ENCODE measurements around the gene CREBBP. TPM values are rescaled to one million over a fixed set of nuclear protein-coding genes. Genes with fewer than 3 reads are reported as not detected.

The CREBBP gene
- total RNA-seq, 1 experiment from 2014 or later, result 79.1 TPM

DNA sequence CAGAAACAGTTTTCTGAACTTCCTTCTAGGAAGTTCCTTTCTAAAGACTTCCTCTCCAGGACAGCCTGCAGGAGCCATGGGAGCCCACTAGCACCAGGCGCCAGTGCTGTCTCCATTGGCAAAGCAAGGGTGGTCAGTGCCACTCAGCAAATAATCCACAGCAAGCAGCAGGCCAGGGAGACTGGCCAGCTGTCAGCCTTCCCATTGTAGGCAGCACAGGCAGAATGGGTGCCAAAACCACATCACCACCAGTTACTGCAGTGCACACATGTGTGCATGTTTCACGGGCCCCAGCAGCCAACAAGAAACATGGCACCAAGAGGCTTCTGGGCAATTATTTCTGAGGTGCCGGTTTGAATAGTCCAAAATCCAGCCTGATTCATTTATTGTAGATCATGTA is 199.3 kb downstream of the CREBBP start:
- Histone ChIP-seq H3K4me1 (ENCODE audit: insufficient read depth, low read length) (no peaks in the 10 kb centered on the region), H3K27me3 (ENCODE audit: insufficient read depth, low read length) (no peaks in the 10 kb centered on the region), H3K14ac (ENCODE audit: insufficient read depth, low read length) (no peak overlapping the region), H2BK120ac (ENCODE audit: low read depth, low read length, poor library complexity, severe bottlenecking) (no peak overlapping the region), H3T11ph (ENCODE audit: low read length) (no peak overlapping the region), H3K9me3 (ENCODE audit: control insufficient read depth, low read depth, low read length) (no peaks in the 10 kb centered on the region), H2AK5ac (ENCODE audit: insufficient read length, low read length) (no peak overlapping the region), H3K79me1 (ENCODE audit: insufficient read depth, low read depth, low read length, poor library complexity, severe bottlenecking) (no peaks in the 10 kb centered on the region), H3K23ac (ENCODE audit: insufficient read length, low read depth, low read length) (no peak overlapping the region), H3K9ac (ENCODE audit: extremely low read depth, insufficient read length, low read length) (no peak overlapping the region), H4K20me1 (ENCODE audit: control insufficient read depth, insufficient read depth, insufficient read length) (no peaks in the 10 kb centered on the region), H3K4me2 (ENCODE audit: insufficient read depth, insufficient read length, low read length) (no peak overlapping the region), H2BK15ac (ENCODE audit: low read depth, low read length) (no peak overlapping the region), H2BK5ac (ENCODE audit: insufficient read length, low read length) (no peak overlapping the region), H3K27ac (ENCODE audit: insufficient read length, low read depth, low read length) (no peak overlapping the region), H4K5ac (ENCODE audit: insufficient read length, low read depth, low read length) (no peak overlapping the region), H3K18ac (ENCODE audit: insufficient read length, low read depth, low read length) (no peak overlapping the region), H4K8ac (replicated peaks; ENCODE audit: insufficient read length, low read depth, low read length) (no peak overlapping the region), H3K56ac (ENCODE audit: insufficient read length, low read depth, low read length) (no peak overlapping the region), H3K4ac (ENCODE audit: low read depth, low read length) (no peak overlapping the region), H2BK20ac (ENCODE audit: low read depth, low read length, poor library complexity, severe bottlenecking) (no peak overlapping the region), H2AFZ (ENCODE audit: low read length) (no peak overlapping the region), H2BK12ac (ENCODE audit: insufficient read length, low read depth, low read length) (no peak overlapping the region), H4K91ac (ENCODE audit: insufficient read length, low read depth, low read length) (no peak overlapping the region), H3K79me2 (ENCODE audit: insufficient read depth, low read length) (no peaks in the 10 kb centered on the region), H3K23me2 (ENCODE audit: insufficient read length, low read depth, low read length, poor library complexity, severe bottlenecking) (no peaks in the 10 kb centered on the region)
- Mint-ChIP-seq H3K4me3 (no peak overlapping the region), H3K36me3 (ENCODE audit: insufficient read depth in 1 of 3, low read depth in 3 of 3) (peaks cover 42 to 89% (median 75%) of the 10 kb centered on the region in 3 experiments), H3K9me3 (0 out of 5 replicates have a peak, but pooled peaks cover 0 to 4% of the 10 kb centered on the region in 2 experiments), H3K27me3 (ENCODE audit: low read depth) (no peaks in the 10 kb centered on the region), H3K27ac (no peak overlapping the region), H3K4me1 (no peaks in the 10 kb centered on the region)
- no CpG with 5 or more reads among the region's 3 CpGs for WGBS (ENCODE audit: extremely low coverage, insufficient read length, low lambda C conversion rate)
- DNase-seq, result no peak
- TF ChIP-seq, protein P1, sequence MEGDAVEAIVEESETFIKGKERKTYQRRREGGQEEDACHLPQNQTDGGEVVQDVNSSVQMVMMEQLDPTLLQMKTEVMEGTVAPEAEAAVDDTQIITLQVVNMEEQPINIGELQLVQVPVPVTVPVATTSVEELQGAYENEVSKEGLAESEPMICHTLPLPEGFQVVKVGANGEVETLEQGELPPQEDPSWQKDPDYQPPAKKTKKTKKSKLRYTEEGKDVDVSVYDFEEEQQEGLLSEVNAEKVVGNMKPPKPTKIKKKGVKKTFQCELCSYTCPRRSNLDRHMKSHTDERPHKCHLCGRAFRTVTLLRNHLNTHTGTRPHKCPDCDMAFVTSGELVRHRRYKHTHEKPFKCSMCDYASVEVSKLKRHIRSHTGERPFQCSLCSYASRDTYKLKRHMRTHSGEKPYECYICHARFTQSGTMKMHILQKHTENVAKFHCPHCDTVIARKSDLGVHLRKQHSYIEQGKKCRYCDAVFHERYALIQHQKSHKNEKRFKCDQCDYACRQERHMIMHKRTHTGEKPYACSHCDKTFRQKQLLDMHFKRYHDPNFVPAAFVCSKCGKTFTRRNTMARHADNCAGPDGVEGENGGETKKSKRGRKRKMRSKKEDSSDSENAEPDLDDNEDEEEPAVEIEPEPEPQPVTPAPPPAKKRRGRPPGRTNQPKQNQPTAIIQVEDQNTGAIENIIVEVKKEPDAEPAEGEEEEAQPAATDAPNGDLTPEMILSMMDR (conservative IDR thresholded peaks at IDR 0.05), result no peak

All from H9 (cell line).